HG02938 (cell line): ENCODE data around the gene ID1.
"Not testable (repeated sequence)": the region's sequence is repeated elsewhere in the genome, so short reads cannot be mapped to it uniquely, and the experiment has no call there.

Source experiments
- ATAC-seq: cut with Tn5 transposase; IDR thresholded peaks from one replicate; pipeline ENCODE4 v1.9.1; 2021; ENCODE audit warnings: mild to moderate bottlenecking, moderate library complexity; ENCODE audit not compliant: unreplicated experiment

The ID1 gene

DNA sequence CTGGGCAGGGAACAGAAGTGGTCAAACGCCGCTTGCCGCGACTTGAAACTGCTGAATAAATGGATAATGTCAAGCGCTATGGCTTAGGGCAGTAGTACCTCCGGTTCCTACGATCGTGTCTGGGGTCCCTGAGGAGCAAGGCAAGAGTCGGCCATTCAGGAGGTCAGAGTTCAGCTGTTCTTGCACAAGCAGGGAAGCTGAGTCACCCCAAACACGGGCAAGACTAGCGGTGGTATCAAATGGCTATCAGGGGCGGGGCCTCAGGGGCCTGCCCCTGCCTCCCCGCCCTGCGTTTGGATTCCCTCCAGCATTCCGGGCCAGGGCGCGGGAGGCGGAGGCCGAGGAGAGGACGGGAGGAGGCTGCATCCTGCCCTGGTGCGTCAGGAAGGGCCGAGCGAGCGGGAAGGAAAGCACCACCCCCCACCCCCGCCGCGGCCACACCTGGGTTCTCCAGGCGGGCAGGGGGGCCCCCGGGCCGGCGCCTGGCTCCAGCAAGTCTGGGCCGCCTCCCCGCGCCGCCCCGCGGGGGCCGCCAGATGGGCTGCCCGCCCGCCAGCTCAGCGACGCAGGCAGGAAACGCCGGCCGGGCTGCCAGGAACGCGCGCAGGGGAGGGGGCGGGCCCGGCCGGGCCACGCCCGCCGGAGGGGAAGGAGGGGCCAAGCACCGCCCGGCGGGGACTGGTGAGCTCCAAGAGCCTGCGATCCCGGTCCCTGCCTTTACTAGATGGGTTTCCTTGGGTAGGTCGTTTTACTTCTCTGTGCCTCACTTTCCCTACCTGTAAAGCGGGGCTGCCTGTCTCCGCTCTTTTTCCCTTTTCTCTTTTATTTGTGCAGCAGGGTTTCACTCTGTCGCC is 32.2 kb upstream of the ID1 start:
- ATAC-seq: peak; percentile 74

DNA sequence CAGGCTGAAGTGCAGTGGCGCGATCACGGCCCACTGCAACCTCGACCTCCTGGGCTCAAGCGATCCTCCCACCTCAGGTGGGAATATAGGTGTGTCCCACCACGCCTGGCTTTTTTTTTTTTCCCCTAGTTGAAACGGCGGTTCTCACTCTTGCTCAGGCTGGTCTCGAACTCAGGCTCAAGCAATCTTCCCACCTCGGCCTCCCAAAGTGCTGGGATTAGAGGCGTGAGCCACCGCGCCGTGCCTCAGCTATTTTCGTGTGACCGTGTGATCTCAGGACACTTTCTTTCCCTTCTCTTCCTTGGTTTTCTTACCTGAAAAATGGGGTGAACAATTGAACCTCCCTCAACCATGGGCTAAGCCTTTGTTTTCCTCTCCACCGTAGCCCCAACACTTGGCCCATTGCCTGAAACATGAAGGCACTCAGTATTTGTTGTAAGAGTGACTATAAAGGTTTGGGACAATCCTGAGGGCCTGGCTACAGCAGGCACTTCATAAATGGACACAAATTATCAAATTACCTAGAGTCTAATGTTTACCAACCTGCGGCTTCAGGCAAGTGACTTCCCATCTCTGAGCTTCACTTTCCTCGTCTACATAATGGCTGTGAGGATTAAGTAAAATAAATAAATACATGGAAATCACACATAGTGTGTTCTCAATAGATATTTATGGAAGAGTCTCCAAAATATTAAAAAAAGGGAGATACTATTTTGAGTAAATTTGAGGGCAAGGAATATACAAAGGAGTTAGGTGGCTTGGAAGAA is 31.4 kb upstream of the ID1 start:
- ATAC-seq: peak; percentile 10

GRCh38 chr20:31574986-31575385 is 30.1 kb upstream of the ID1 start:
- ATAC-seq: not testable (repeated sequence)

- no peak for ATAC-seq
Observed at GRCh38 chr20:31576751-31577150, 28.3 kb upstream of the ID1 start.

DNA sequence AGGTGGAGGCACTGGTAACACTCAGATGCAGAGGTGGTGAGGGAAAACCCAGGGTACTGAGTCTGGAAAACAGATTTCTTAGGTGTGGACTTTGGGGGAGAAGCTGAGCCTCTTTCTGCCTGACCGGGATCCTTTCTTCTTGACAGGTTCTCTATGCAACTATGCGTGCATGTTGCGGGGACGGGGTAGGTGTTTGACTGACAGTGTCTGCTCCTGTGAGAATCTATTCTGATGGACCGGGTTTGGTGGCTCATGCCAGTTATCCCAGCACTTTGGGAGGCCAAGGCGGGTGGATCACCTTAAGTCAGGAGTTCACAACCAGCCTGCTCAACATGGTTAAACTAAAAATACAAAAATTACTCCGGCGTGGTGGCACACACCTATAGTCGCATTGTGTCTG is 27.9 kb upstream of the ID1 start:
- ATAC-seq: no peak

GRCh38 chr20:31578448-31579138 is 26.5 kb upstream of the ID1 start:
- no peak for ATAC-seq

DNA sequence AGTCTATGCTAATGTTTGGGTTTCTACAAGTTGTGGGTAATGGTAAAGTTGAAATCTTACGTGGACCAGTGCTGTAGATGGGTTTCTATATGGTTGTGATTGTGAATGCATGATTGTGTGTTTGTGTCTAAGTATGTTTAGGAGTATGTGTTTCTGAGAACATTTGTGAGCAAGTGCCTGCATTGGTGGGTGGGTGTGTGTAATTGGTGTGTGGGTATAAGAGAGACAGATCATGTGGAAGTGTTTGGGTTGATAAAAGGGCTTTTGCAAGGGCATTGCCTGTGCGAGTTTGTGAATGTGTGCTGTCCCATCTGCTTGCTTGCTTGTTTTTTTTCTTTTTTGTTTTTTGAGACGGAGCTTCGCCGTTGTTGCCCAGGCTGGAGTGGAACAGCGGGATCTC is 25.8 kb upstream of the ID1 start:
- ATAC-seq: no peak

GRCh38 chr20:31579941-31580651 is 25.0 kb upstream of the ID1 start:
- not testable (repeated sequence) for ATAC-seq

DNA sequence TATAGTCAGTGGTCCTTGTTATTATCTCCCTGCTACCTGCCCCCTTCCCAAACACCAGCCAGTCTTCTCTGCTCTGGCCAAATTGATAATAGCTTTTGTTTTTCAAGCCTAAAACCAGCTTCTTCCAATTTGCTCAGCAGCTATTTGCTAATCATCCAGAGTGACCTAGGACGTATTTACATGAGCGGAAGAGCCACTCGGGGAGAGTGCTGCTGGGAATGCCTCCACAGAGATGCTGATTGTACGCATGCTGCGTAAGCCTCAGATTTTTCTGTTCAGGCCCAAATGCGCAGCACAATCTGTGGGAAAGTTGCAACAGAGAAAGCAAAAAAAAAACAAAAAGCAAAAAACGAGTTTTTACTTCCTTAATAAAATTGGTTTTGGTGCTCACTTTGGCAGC is 24.4 kb upstream of the ID1 start:
- ATAC-seq: no peak

DNA sequence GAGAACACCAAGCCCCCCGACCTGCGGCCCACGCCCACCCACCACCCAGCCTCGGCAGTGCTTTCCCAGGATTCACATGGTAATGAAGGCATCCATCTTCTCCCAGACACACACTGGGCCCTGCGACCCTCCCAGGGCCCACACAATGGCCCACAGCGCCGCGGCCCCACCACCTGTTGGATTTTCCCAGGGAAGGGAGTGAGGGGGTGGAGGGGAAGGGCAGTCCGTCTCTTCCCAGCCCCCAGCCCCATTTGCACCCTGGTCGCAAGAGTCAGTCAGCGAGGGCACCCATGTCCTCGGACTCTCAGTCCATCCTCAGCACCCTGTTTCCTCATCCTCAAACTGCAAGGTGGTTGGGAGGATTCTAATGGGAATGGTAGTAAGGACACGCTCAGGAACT is 23.7 kb upstream of the ID1 start:
- ATAC-seq: no peak

- ATAC-seq: no peak
Observed at GRCh38 chr20:31587545-31588389, 17.3 kb upstream of the ID1 start.

DNA sequence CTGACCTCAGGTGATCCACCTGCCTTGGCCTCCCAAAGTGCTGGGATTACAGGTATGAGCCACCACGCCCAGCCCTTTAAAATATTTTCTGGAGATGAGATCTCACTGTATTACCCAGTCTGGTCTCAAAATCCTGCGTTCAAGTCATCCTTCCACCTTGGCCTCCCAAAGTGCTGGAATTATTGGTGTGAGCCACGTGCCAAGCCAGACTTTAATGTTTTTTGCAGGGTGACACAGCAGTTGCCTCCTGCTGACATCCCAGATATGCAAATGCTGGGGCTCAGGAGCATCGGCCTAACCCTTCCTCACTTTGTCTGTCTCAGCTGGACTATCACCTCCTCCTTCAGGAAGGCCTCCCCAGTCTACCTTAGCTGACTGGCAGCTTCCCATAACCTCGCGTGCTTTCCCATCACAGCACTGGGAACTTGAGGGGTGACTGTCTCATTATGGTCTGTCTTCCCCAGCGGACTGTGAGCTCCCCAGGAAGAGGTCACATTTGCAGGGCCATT is 14.3 kb upstream of the ID1 start:
- ATAC-seq: no peak

DNA sequence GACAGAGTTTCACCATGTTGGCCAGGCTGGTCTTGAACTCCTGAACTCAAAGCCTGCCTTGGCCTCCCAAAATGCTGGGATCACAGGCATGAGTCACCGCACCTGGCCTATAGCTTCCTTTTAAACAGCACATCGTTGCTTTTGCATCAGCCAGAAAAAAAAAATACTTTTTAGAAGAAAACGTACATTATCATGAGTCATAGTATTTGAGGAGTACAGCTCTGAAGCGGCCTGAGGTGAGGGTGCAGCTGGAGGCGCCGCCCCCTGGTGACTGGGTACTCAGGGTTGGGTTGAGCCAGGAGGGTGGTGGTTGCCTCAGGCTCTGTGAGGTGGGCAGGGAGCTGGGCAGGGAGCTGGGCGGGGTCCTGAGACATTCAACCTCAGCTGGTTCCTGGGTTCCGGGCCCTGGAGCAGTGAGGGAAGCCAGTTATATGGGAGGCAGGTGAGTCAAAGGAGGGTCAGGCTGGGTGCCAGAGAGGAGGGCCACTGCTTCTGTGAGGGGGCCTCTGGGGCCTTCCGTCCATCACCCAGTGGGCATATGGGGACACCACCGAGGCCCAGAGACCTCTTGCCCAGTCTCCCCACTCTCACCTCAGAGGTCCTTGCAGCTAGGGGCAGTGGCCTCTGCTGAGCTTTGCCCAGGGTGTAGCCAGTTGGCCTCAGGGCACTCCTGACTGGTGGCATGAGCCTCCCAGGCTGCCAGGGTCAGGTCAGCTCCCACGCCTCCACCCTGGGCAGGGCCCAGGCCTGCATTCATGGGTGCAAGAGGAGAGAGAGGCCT is 11.7 kb upstream of the ID1 start:
- ATAC-seq: no peak

GRCh38 chr20:31594002-31594557 is 11.0 kb upstream of the ID1 start:
- no peak for ATAC-seq

- ATAC-seq: no peak
Observed at GRCh38 chr20:31594558-31595379, 10.3 kb upstream of the ID1 start.

GRCh38 chr20:31595380-31595653 is 9.8 kb upstream of the ID1 start:
- no peak for ATAC-seq

DNA sequence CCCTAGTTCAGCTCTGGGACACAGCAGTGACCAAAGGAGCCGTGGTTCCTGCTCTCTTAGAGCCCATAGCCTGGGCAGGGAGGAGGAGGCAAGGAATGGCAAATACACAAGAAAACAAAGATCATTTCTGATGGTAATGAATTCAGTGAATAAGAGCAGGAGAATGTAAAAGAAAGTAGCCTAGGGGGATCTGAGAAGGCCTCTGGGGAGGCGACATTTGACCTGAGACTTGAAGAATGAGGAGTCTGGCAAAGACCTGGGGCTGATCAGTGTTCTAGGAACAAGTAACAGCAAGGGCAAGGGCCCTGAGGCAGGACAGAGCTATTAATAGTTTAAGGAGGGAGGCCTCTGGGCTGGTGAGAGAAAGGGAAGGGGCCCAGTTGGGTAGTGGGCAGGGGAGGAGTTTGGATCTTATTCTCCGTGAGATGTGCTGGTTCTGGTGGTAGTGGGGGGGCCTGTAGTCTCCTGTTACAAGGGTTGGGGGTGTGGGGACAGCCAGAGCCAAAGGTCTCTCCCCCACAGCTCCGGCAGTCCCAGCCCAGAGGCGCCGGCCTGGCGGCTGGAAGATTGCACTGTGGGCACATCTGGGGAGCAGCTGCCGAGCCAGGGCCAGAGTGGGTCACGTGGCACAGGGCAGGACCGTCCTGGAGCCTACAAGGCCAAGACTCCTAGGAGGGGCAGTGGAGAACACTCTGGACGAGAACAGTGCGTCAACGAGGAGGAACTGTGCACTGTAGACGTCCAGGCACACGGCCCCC is 9.3 kb upstream of the ID1 start:
- no peak for ATAC-seq

DNA sequence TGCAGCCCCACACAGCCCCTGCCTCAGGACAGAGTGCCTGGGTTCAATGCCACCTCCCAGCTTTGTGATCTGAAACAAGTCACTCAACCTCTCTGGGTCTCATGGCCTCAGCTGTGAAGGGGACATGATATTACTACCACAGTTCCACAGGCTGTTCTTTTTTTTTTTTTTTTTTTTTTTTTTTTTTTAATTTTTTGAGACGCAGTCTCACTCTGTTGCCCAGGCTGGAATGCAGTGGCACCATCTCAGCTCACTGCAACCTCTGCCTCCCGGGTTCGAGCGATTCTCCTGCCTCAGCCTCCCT is 8.7 kb upstream of the ID1 start:
- not testable (repeated sequence) for ATAC-seq
